ENCODE results near the gene GPR63. TPM values are rescaled to one million over a fixed set of nuclear protein-coding genes. Genes with fewer than 3 reads are reported as not detected.

Gene GPR63
- total and polyA plus RNA-seq, 2 donors (not counting 1 experiment from before 2014, with no cell fraction given) = 1.2 to 3.0 TPM

- Histone ChIP-seq H3K9ac (ENCODE audit: insufficient read depth, low read length) (no peak overlapping the region), H3K27me3 (ENCODE audit: control insufficient read depth, insufficient read depth, low read length) (peaks cover 3% of the 10 kb centered on the region), H4K20me1 (ENCODE audit: control insufficient read depth, extremely low read depth, insufficient read depth, low read length) (no peaks in the 10 kb centered on the region), H3K27ac (ENCODE audit: insufficient read depth, low read length) (no peak overlapping the region), H3K79me2 (ENCODE audit: control insufficient read depth, insufficient read depth, low read length) (no peaks in the 10 kb centered on the region), H3K4me3 (replicated peaks in 1 of 4; ENCODE audit: control extremely low read depth in 1 of 4, insufficient read depth in 1 of 4, low read depth in 3 of 4, low read length in 4 of 4) (no peak overlapping the region), H2AFZ (ENCODE audit: low read length) (no peak overlapping the region), H3K4me1 (ENCODE audit: control insufficient read depth, extremely low read depth, insufficient read depth, low read length) (no peaks in the 10 kb centered on the region), H3K4me2 (ENCODE audit: extremely low read depth, insufficient read depth, low read length) (no peak overlapping the region), H3K9me3 (ENCODE audit: control insufficient read depth, insufficient read depth, low read depth, low read length) (no peaks in the 10 kb centered on the region), H3K36me3 (ENCODE audit: control insufficient read depth, insufficient read depth, low read length) (no peaks in the 10 kb centered on the region)
- DNase-seq (ENCODE audit: low read depth in 2 of 2) = no peak
- TF ChIP-seq EZH2 (IDR thresholded peaks at IDR 0.05; ENCODE audit: low read length, missing control alignments) (no peak), CTCF (conservative IDR thresholded peaks at IDR 0.05 in 1 of 2, IDR thresholded peaks at IDR 0.05 in 1 of 2; ENCODE audit: low read depth in 1 of 2, low read length in 2 of 2) (no peak)
Observed at GRCh38 chr6:96852605-96853004, 15.3 kb upstream of the GPR63 start.

GRCh38 chr6:96851858-96852257, 14.6 kb upstream of the GPR63 start:
- Histone ChIP-seq H3K4me2 (ENCODE audit: extremely low read depth, insufficient read depth, low read length) (no peak overlapping the region), H3K79me2 (ENCODE audit: control insufficient read depth, insufficient read depth, low read length) (no peaks in the 10 kb centered on the region), H3K9me3 (ENCODE audit: control insufficient read depth, insufficient read depth, low read depth, low read length) (no peaks in the 10 kb centered on the region), H3K4me1 (ENCODE audit: control insufficient read depth, extremely low read depth, insufficient read depth, low read length) (no peaks in the 10 kb centered on the region), H3K27ac (ENCODE audit: insufficient read depth, low read length) (no peak overlapping the region), H3K27me3 (ENCODE audit: control insufficient read depth, insufficient read depth, low read length) (peaks cover 1% of the 10 kb centered on the region), H3K4me3 (replicated peaks in 1 of 4; ENCODE audit: control extremely low read depth in 1 of 4, insufficient read depth in 1 of 4, low read depth in 3 of 4, low read length in 4 of 4) (no peak overlapping the region), H3K9ac (ENCODE audit: insufficient read depth, low read length) (no peak overlapping the region), H3K36me3 (ENCODE audit: control insufficient read depth, insufficient read depth, low read length) (no peaks in the 10 kb centered on the region), H2AFZ (ENCODE audit: low read length) (no peak overlapping the region), H4K20me1 (ENCODE audit: control insufficient read depth, extremely low read depth, insufficient read depth, low read length) (no peaks in the 10 kb centered on the region)
- TF ChIP-seq CTCF (conservative IDR thresholded peaks at IDR 0.05 in 1 of 2, IDR thresholded peaks at IDR 0.05 in 1 of 2; ENCODE audit: low read depth in 1 of 2, low read length in 2 of 2) (no peak), EZH2 (IDR thresholded peaks at IDR 0.05; ENCODE audit: low read length, missing control alignments) (no peak)
- no peak for DNase-seq (ENCODE audit: low read depth in 2 of 2)

GRCh38 chr6:96849615-96850014, 12.3 kb upstream of the GPR63 start:
- no peak overlapping the region for H2AFZ ChIP-seq (ENCODE audit: low read length)
- H4K20me1 ChIP-seq (ENCODE audit: control insufficient read depth, extremely low read depth, insufficient read depth, low read length) = no peaks in the 10 kb centered on the region
- H3K4me3 ChIP-seq (replicated peaks in 1 of 4; ENCODE audit: control extremely low read depth in 1 of 4, insufficient read depth in 1 of 4, low read depth in 3 of 4, low read length in 4 of 4) = no peak overlapping the region
- H3K79me2 ChIP-seq (ENCODE audit: control insufficient read depth, insufficient read depth, low read length) = no peaks in the 10 kb centered on the region
- no peak overlapping the region for H3K4me2 ChIP-seq (ENCODE audit: extremely low read depth, insufficient read depth, low read length)
- H3K36me3 ChIP-seq (ENCODE audit: control insufficient read depth, insufficient read depth, low read length) = no peaks in the 10 kb centered on the region
- no peaks in the 10 kb centered on the region for H3K27me3 ChIP-seq (ENCODE audit: control insufficient read depth, insufficient read depth, low read length)
- TF ChIP-seq EZH2 (IDR thresholded peaks at IDR 0.05; ENCODE audit: low read length, missing control alignments) (no peak), CTCF (conservative IDR thresholded peaks at IDR 0.05 in 1 of 2, IDR thresholded peaks at IDR 0.05 in 1 of 2; ENCODE audit: low read depth in 1 of 2, low read length in 2 of 2) (no peak)
- no peaks in the 10 kb centered on the region for H3K4me1 ChIP-seq (ENCODE audit: control insufficient read depth, extremely low read depth, insufficient read depth, low read length)
- no peaks in the 10 kb centered on the region for H3K9me3 ChIP-seq (ENCODE audit: control insufficient read depth, insufficient read depth, low read depth, low read length)
- DNase-seq (ENCODE audit: low read depth in 2 of 2) = no peak
- H3K27ac ChIP-seq (ENCODE audit: insufficient read depth, low read length) = no peak overlapping the region
- no peak overlapping the region for H3K9ac ChIP-seq (ENCODE audit: insufficient read depth, low read length)

Data from fibroblast of lung (primary cell).